ENCODE results near the gene SELENOM. TPM values are rescaled to one million over a fixed set of nuclear protein-coding genes. Genes with fewer than 3 reads are reported as not detected.

Gene SELENOM
- total and polyA plus RNA-seq, 5 experiments from 2014 or later = 74.9 to 142 (median 114) TPM

Other genes with a start within 250 kb of the SELENOM start
- 10 to 100 TPM; 49.7 to 51.2 TPM for gene MORC2, start 138.8 kb downstream of the SELENOM start, total RNA-seq
- gene MORC2, start 138.8 kb downstream of the SELENOM start, polyA plus RNA-seq = 10 to 100 TPM in 1 of 3 donors, 1 to 10 TPM in 2; 6.1 to 22.3 (median 8.0) TPM
- 100 to 1,000 TPM; 161 to 170 TPM for gene TUG1, start 138.3 kb downstream of the SELENOM start, total RNA-seq
- gene TUG1, start 138.3 kb downstream of the SELENOM start, polyA plus RNA-seq = 10 to 100 TPM; 19.0 to 27.2 (median 19.4) TPM
- gene SMTN, start 26.2 kb downstream of the SELENOM start, total RNA-seq = 1 to 10 TPM; 2.2 to 4.5 TPM
- 1 to 10 TPM in 2 of 3 donors, not detected in 1; 1.1 to 1.8 TPM for gene SMTN, start 26.2 kb downstream of the SELENOM start, polyA plus RNA-seq
- under 1 TPM; 0.33 to 0.47 TPM for gene INPP5J, start 15.4 kb upstream of the SELENOM start, total RNA-seq
- gene INPP5J, start 15.4 kb upstream of the SELENOM start, polyA plus RNA-seq = not detected
- gene PLA2G3, start 32.9 kb upstream of the SELENOM start, total RNA-seq = not detected
- gene PLA2G3, start 32.9 kb upstream of the SELENOM start, polyA plus RNA-seq = not detected
- gene RNF185, start 52.6 kb upstream of the SELENOM start, total RNA-seq = 10 to 100 TPM; 21.0 to 21.8 TPM
- gene RNF185, start 52.6 kb upstream of the SELENOM start, polyA plus RNA-seq = 10 to 100 TPM; 14.5 to 21.9 (median 17.5) TPM
- 10 to 100 TPM; 20.7 to 26.5 TPM for gene LIMK2, start 104.7 kb upstream of the SELENOM start, total RNA-seq
- gene LIMK2, start 104.7 kb upstream of the SELENOM start, polyA plus RNA-seq = 10 to 100 TPM in 2 of 3 donors, 1 to 10 TPM in 1; 7.4 to 21.0 (median 12.7) TPM
- 100 to 1,000 TPM; 730 to 741 TPM for gene PIK3IP1, start 184.9 kb upstream of the SELENOM start, total RNA-seq
- gene PIK3IP1, start 184.9 kb upstream of the SELENOM start, polyA plus RNA-seq = 100 to 1,000 TPM; 530 to 963 (median 585) TPM
- 10 to 100 TPM; 66.9 to 70.6 TPM for gene PATZ1, start 238.8 kb upstream of the SELENOM start, total RNA-seq
- 10 to 100 TPM; 17.8 to 34.2 (median 19.0) TPM for gene PATZ1, start 238.8 kb upstream of the SELENOM start, polyA plus RNA-seq